Liver (tissue), 3 donors: ENCODE measurements around the gene PPP2R5C.

Experiments
- GABPA ChIP-seq, 2 donors: IDR thresholded peaks in 1 of 2; conservative IDR thresholded peaks in 1 of 2; 2 replicates each; pipeline ENCODE4 v1.6.1; 2016; ENCODE audit warnings: antibody characterized with exemption in 2 of 2, mild to moderate bottlenecking in 1 of 2, moderate library complexity in 1 of 2
- JUND ChIP-seq, 2 donors: IDR thresholded peaks; 2 replicates each; pipeline ENCODE4 v1.6.1; 2016; ENCODE audit warnings: antibody characterized with exemption in 2 of 2
- RAD21 ChIP-seq, 2 donors: IDR thresholded peaks; 2 replicates each; pipeline ENCODE4 v1.6.1; 2016; ENCODE audit warnings: antibody characterized with exemption in 2 of 2, mild to moderate bottlenecking in 2 of 2
- YY1 ChIP-seq: IDR thresholded peaks from 2 replicates; pipeline ENCODE4 v1.6.1; 2016; ENCODE audit warnings: antibody characterized with exemption, mild to moderate bottlenecking
- TF ChIP-seq, protein P1 (sequence below): fragments of 150-350 bp; IDR thresholded peaks from 2 replicates; pipeline ENCODE4 v1.5.1; 2017; ENCODE audit warnings: improper control_type of control experiment, low read depth, low read length; ENCODE audit not compliant: missing input control
- TF ChIP-seq, protein P2 (sequence below): IDR thresholded peaks from 2 replicates; pipeline ENCODE4 v1.6.1; 2016; ENCODE audit warnings: antibody characterized with exemption
- TF ChIP-seq, protein P3 (sequence below): IDR thresholded peaks from 2 replicates; pipeline ENCODE4 v1.6.1; 2016; ENCODE audit warnings: antibody characterized with exemption, mild to moderate bottlenecking
- TF ChIP-seq, protein P4 (sequence below): IDR thresholded peaks from 2 replicates; pipeline ENCODE4 v1.6.1; 2016; ENCODE audit warnings: antibody characterized with exemption
- donor health status: healthy.
- donor health status: healthy.

DNA sequence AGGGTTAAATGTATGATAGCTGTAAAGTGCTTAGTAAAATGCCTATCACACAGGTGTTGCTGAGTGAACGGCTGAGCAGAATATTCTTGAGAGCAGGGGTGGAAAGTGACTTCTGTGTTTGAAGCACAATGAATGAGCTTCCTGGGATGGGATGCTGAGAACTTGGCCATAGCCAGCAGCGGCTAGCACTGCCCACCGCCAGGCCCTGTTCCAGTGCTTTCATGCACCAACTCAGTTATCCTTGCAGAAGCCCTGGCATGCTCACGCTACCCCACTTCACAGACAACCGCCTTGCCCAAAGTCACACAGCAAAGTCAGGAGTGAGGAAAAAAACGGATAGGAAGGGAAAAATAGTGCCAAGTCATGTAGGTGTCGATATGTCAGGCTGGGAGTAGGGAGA is 213.7 kb downstream of the PPP2R5C start:
- TF ChIP-seq, protein P1, sequence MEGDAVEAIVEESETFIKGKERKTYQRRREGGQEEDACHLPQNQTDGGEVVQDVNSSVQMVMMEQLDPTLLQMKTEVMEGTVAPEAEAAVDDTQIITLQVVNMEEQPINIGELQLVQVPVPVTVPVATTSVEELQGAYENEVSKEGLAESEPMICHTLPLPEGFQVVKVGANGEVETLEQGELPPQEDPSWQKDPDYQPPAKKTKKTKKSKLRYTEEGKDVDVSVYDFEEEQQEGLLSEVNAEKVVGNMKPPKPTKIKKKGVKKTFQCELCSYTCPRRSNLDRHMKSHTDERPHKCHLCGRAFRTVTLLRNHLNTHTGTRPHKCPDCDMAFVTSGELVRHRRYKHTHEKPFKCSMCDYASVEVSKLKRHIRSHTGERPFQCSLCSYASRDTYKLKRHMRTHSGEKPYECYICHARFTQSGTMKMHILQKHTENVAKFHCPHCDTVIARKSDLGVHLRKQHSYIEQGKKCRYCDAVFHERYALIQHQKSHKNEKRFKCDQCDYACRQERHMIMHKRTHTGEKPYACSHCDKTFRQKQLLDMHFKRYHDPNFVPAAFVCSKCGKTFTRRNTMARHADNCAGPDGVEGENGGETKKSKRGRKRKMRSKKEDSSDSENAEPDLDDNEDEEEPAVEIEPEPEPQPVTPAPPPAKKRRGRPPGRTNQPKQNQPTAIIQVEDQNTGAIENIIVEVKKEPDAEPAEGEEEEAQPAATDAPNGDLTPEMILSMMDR = no peak
- TF ChIP-seq RAD21 (IDR thresholded peaks at IDR 0.05) = no peak
- TF ChIP-seq, protein P2, sequence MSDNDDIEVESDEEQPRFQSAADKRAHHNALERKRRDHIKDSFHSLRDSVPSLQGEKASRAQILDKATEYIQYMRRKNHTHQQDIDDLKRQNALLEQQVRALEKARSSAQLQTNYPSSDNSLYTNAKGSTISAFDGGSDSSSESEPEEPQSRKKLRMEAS = no peak
- no peak for TF ChIP-seq JUND (IDR thresholded peaks at IDR 0.05)
- TF ChIP-seq YY1 = no peak
- TF ChIP-seq, protein P3, sequence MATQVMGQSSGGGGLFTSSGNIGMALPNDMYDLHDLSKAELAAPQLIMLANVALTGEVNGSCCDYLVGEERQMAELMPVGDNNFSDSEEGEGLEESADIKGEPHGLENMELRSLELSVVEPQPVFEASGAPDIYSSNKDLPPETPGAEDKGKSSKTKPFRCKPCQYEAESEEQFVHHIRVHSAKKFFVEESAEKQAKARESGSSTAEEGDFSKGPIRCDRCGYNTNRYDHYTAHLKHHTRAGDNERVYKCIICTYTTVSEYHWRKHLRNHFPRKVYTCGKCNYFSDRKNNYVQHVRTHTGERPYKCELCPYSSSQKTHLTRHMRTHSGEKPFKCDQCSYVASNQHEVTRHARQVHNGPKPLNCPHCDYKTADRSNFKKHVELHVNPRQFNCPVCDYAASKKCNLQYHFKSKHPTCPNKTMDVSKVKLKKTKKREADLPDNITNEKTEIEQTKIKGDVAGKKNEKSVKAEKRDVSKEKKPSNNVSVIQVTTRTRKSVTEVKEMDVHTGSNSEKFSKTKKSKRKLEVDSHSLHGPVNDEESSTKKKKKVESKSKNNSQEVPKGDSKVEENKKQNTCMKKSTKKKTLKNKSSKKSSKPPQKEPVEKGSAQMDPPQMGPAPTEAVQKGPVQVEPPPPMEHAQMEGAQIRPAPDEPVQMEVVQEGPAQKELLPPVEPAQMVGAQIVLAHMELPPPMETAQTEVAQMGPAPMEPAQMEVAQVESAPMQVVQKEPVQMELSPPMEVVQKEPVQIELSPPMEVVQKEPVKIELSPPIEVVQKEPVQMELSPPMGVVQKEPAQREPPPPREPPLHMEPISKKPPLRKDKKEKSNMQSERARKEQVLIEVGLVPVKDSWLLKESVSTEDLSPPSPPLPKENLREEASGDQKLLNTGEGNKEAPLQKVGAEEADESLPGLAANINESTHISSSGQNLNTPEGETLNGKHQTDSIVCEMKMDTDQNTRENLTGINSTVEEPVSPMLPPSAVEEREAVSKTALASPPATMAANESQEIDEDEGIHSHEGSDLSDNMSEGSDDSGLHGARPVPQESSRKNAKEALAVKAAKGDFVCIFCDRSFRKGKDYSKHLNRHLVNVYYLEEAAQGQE = no peak
- TF ChIP-seq, protein P4, sequence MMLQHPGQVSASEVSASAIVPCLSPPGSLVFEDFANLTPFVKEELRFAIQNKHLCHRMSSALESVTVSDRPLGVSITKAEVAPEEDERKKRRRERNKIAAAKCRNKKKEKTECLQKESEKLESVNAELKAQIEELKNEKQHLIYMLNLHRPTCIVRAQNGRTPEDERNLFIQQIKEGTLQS = no peak
- no peak for TF ChIP-seq GABPA (IDR thresholded peaks at IDR 0.05 in 1 of 2, conservative IDR thresholded peaks at IDR 0.05 in 1 of 2)
